Activated gamma-delta T cell treated with anti-CD3 and anti-CD28 coated beads, Interleukin-2, amount 50 U/mL, for 16 hours (primary cell): ENCODE measurements around the gene C5orf15.
A peak's percentile ranks its signal among the peaks of the same experiment; 100 is the strongest.
"Not testable (repeated sequence)": the region's sequence is repeated elsewhere in the genome, so short reads cannot be mapped to it uniquely, and the experiment has no call there.

Source experiments
- DNase-seq: peaks from one replicate; pipeline ENCODE4 v3.0.0-alpha.2; 2020; ENCODE audit warnings: low read depth

Gene C5orf15

DNA sequence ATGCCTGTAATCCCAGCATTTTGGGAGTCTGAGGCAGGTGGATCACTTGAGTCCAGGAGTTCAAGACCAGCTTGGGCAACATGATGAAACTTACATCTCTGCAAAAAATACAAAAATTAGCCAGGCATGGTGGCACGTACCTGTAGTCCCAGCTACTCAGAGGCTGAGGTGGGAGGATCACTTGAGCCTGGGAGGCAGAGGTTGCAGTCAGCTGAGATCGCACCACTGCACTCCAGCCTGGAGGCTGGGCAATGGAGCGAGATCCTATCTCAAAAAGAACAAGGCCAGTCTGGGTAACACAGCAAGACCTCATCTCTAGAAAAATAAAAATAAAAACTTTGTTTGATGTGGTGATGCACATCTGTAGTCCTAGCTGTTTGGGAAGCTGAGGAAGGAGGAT is 30.8 kb downstream of the C5orf15 start:
- DNase-seq, result not testable (repeated sequence)

DNA sequence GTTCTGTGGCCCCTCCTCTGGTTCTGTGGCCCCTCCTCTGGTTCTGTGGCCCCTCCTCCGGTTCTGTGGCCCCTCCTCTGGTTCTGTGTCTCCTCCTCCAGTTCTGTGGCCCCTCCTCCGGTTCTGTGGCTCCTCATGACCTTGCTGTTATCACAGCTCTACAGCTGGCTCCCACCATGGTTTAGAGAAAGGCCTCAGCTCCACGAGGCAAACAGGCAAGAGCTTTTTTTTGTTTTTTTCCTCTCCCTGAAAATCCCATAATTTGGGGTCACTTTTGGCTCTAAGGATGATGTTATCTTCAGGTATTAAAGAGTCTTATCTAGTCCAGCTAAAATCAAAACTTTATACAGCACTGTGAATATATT is 31.8 kb downstream of the C5orf15 start:
- no peak for DNase-seq

DNA sequence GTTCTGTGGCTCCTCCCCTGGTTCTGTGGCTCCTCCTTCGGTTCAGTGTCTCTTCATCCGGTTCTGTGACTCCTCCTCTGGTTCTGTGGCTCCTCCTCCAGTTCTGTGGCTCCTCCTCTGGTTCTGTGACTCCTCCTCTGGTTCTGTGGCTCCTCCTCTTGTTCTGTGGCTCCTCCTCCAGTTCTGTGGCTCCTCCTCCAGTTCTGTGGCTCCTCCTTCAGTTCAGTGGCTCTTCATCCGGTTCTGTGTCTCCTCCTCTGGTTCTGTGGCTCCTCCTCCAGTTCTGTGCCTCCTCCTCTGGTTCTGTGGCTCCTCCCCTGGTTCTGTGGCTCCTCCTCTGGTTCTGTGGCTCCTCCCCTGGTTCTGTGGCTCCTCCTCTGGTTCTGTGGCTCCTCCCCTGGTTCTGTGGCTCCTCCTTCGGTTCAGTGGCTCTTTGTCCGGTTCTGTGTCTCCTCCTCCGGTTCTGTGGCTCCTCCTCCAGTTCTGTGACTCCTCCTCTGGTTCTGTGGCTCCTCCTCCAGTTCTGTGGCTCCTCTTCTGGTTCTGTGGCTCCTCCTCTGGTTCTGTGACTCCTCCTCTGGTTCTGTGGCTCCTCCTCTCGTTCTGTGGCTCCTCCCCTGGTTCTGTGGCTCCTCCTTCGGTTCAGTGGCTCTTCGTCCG is 32.3 kb downstream of the C5orf15 start:
- DNase-seq, result not testable (repeated sequence)

DNA sequence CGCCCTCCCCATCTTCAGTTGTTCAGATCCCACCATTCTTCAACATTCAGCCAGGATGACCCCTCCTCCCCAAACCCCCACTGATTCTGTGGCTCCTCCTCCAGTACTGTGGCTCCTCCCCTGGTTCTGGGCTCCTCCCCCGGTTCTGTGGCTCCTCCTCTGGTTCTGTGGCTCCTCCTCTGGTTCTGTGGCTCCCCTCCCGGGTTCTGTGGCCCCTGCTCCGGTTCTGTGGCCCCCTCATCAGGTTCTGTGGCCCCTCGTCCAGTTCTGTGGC is 32.8 kb downstream of the C5orf15 start:
- DNase-seq, result no peak

DNA sequence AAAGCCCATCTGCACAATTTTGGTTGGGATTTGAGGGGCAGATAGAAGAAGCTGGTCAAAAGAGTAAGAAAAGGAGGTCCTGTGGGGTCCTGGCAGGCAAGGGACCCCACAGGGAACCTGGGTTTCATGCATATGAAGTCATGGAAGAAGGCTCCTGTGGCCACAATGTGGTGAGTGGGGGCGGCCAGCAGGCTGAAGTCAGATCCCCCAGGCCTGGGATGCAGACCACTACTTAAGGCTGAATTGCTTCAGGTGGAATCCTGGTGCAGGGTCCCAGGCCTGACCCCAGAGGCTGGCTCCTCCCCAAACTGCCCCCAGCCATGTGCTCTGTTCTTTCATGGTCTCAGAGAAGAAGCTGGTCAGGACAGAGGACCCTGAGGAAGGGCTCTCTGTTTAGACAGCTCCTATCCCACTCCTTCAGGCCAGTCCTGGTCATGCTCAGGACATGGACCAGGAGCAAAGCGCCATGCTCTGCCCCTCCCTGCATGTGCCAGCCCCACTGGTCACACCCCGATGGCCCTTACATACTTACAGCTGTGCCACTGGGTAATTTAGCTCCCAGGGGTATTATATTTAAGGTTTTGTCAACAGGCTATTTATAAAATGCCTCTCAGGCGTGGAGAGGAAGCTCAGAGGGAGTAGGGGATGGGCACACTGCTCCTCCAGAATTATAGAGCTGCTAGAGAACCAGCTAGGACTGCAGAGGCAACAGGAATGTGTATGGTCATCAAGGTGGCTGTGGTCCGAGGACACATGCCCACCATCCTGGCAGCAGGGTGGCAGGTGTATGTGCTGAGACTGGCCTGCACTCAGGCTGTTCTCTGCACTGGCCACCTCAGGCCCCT is 33.4 kb downstream of the C5orf15 start:
- no peak for DNase-seq

DNA sequence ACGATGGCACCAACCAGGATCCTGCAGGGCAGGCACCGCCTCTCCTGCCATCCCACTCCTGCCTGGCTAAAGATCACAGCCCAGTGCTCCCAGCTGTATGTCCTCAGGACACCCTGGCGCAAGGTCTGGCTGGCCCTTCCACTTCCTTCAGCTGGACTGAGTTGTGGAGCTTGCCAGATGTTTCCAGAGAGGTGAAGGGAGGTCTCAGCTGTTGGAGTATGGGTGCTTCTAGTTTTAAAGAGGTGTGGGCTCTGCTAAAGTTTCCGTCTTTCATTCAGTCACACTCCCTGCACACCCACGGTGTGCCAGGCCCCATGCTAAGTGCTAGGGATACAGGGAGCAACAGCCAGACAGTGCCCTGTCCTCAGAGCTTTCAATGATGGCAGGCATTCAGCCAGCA is 34.1 kb downstream of the C5orf15 start:
- DNase-seq, result no peak

DNA sequence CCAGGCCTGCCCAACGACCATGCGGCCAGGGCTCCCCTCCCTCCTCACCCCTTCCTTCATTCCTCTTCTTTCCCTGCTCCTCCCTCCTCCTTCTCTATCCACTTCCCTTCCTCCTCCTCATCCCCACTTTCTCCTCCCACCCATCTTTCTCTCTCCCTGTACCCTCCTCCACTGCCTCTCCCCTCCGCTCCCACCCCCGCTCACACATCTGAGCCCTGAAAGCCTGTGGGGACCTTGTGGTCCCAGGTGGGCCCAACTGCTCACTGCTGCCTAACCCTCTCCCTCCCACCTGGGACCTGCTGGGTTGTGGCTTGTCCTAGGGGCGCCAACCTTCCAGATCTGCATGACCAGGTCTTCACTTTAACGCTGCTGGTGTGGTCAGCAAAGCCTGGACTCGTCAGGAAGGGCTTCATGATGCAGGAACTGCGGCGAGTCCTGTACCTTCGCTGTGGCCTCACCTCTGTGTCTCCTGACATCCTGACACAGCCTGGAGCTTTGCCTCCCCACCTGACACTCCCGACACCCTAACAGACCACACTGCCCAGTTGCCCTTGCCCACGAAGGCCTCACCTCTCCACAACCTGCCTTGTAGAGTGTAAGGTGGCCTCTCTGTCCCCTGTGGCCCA is 34.6 kb downstream of the C5orf15 start:
- DNase-seq, result no peak

DNA sequence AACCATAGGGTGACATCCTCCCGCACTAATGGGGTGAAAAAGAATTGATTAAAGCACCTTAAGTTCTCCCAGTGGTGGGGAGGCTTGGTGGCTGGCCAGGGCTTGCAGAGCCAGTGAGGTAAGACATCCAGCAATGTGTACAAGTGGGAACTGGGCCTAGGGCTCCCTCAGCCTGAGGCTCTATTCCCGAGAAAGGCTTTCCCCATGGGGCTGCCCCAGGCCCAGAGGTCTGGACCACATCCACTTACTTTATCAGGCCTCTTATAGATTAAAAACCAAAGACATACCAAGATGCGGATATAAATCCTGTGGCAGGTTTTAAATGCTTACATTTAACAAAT is 35.3 kb downstream of the C5orf15 start:
- DNase-seq, result no peak

DNA sequence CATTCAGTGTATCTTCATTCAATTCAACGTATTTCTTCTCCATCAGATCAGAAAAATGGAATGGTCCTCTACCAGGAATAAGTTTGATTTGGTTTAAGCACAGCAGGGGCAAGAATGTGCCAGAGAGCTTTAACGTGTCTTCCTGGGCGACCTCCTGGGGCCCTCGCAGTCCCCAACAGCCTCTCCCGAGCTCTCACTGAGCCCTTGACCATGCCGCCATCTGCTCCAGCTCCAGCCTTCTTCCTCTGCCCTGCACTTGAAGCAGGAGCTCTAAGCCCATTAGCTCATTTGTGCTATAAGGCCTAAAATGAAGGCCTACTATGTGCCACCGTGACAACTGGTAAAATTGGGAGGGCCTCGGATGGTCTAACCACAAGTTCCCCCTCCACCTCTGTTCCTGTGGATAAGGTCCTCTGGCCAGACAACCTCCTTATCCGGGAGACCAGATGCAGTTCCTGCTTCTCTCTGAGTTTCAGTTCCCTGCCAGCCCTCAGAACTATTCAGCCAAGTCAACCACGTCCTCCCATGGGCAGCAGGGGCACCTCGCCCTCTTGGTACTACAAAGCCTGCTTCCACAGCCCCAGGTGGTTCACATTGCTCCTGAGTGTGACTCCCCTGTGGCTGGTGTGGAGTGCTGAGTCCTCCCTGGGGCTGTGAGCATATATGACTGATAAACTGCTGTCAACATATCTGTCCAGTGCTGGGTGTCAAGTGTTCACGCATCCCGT is 35.8 kb downstream of the C5orf15 start:
- no peak for DNase-seq

DNA sequence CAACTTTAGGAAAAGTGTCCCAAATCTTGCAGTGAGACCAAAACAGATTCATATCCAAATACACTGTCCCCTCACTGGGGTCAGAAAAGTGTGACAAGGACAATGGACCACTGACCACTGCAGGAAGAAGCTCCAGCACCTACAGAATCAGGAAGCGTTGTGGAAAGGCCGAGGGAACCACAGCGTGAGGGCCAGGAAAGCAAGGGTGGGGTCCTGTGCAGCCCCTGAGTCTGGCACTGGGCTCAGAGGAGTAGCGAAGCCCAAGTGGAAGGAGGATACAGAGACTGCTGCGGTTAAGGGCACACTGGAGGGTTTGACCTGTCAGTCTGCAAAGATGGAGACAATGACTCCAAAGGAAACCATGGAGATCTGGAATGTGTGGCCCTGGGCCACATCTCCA is 36.9 kb downstream of the C5orf15 start:
- no peak for DNase-seq

DNA sequence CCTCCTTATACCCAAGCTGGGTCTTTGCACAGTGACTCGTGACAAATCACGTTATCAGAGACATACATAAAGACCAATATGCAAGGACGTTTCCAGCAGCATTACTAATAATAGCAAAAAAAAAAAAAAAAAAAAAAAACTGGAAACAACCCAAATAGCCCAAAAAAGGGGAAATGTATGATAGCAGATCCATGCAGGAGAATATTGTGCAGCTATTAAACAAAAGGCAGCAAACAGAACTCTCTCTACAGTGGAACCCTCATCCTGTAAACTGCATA is 37.7 kb downstream of the C5orf15 start:
- no peak for DNase-seq

DNA sequence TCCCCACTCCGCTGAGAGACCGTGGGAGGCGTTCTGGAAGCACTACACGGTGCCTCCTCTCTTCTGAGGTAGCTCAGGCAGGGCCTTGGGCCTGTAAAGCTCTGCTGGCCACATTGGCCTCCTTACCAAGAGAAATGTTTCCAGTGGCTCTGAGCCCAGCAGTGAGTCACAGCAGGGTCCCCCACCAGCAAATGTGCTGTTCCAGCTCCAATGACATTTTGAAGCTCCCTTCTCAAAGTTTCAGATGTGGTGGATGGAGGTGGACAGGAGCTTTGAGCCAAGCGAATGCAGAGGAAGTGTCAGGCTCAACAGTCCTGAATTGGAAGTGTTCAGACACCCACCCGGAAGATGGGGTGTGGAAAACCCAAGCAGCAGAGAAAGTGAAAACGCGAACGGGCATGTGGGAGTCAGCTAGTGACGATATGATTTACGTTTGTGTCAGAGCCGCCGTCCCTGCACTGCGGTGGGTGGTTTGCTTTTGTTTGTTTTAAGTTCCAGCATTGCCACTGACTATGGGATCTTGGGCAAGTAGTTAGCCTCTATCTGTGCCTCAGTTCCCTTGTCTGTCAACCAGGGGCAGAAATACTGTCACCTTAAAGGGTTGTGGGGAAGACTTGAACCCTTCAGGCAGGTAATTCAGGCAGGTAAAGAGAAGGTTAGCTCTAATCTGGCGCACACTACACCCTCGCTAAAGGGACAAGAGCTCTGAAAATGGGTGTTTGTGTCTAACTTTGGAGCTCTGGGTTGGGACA is 38.2 kb downstream of the C5orf15 start:
- peak; percentile 44 for DNase-seq

DNA sequence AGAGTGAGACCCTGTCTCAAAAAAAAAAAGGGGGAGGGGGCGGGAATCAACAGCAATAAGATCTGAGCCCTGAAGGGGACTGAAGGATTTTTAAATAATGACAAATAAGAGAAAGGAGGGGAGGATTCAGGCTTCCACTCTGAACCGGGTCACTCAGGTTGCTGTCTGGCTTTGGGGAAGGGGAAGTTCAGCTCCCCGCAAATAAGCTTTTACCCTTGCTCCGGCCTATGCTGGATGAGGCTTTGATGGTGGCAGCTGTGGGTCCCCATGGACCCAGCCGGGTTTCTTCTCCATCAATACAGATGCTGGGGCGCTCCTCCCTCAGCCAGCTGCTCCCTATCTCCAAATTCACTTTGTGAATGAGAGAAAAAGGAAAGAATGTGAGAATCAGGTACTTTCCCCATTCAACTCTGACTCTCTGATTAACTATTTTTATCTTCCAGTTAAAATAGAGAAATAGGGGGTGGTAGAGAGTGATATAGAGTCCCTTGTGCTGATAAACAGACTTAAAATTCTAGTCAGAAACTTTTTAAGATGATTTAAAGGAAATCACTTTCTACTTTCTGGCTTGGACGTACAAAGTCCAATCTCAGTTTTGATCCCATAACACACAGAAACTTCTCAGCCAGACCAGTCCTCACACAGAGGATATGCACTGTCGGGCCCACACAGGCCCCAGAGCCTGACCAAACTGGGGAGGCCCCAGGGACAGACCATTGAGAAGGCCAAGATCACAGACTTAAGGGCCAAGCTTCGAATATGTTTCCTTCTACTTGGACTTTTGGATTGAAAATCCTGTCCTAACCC is 39.6 kb downstream of the C5orf15 start:
- no peak for DNase-seq

DNA sequence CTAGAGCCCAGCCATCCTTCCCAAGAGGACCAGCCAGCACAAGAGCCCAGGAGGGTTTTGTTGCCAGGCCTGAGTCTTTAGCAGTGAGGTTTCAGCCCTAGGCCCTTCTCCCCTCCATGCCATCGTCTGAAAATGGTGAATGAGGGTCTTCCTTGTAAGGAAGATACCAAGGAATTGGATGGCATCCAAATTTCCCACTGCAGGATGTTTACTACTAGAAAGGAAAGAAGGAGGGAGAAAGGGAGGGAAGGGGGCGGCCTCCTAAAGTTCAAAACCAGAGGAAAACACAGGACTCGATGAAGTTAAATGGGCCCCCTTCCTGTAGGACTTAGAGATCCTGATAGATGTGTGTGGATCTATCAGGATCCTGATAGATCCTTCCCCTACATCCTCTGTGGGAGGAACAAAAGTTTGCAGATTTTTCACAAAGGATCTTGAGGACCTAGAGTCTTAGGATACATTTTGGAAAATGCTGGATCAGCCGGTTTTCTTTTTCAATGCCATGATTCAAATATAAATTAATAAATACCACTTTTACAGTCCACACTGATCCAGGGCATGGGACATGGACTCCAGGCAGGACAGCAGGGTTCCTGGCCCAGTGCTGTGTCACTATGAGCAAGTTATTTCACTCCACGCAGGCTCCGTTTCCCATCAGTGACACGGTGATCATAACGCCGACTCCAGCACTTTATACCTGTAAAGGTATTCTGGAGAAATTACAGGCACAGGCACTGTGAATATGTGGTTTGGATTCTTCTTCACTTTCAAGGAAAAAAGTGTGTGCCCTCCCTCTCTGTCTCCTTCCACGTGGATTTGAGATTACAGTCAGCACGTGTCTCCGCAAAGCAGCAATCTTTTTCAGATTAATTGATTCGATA is 40.9 kb downstream of the C5orf15 start:
- no peak for DNase-seq

DNA sequence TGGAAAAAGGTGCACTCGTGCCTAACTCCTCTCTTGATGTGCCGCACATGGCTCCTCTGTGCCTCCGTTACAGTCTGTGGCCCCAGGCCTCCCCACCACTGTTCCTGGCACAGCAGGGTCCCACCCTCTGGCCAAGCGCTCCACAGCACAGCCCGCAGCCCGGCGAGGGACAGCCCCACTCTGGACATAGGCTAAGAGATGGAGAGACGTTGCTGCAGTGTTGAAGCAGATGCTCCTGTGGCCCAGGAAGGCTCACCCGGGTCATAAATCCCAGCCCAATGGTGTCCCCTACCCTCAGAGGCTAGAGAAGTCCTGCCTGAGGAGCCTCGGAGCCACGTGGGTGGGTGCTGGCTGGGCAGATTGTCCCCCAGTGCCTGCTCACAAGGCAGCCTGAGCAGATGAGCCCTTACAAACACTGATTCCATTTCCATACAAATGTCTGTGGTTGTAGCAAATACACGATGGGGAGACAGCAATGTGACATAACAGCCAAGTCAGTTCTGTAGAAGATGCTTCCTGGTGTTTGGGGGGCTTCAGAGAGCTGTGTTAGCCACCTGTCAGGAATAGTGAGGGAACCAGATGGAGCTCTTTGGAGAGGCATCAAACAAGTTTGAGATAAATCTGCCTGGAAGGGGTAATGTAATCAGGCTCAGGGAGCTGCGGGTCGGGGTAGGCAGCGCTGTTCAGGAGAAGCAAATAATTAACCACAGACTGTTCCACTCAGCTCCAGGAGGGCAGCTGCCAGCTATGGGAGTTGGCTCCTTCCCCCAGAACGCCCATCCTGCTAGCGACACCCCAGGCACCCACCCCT is 41.7 kb downstream of the C5orf15 start:
- DNase-seq, result no peak

DNA sequence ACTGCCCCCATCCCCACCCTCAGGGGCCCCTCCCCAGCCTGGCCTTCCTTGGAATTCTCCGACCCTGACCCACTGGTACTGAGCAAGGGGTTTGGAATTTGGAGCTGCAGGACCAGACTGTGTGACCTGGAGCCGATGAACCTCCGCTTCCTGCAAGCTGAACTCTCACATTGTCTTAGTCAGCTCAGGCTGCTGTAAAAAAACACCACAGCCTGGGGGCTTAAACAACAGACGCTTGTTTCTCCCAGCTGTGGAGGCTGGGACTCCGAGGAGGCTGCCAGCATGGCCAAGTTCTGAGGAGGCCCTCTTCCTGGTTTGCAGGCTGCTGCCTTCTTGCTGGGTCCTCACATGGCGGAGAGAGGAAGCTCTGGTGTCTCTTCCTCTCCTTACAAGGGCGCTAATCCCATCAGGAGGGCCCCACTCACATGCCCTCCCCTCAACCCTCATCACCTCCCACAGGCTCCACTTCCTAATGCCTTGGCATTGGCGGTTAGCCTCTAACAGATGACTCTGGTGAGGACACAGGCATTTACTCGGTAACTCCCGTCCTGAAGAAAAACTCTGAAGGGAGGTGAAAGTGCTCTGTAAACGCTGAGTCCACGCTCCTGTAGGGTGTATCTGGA is 42.4 kb downstream of the C5orf15 start:
- DNase-seq, result no peak

DNA sequence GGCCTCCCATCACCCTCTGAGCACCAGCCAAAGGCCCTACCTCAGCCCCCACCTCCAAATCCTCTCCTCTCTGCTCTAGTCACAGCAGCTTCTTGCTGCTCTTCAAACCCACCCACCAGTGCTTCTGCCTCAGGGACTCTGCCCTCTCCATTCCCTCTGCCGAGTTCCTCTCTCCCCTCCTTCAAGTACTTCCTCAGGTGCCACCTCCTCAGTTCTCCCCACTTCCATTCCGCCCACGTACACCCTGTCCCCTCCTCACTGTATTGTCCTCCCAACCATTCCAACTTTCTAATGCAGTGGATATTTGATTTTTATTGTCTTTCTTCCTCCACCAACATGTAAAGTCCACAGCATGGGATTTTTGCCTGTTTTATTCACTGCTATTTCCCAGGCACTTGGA is 43.2 kb downstream of the C5orf15 start:
- DNase-seq, result no peak

DNA sequence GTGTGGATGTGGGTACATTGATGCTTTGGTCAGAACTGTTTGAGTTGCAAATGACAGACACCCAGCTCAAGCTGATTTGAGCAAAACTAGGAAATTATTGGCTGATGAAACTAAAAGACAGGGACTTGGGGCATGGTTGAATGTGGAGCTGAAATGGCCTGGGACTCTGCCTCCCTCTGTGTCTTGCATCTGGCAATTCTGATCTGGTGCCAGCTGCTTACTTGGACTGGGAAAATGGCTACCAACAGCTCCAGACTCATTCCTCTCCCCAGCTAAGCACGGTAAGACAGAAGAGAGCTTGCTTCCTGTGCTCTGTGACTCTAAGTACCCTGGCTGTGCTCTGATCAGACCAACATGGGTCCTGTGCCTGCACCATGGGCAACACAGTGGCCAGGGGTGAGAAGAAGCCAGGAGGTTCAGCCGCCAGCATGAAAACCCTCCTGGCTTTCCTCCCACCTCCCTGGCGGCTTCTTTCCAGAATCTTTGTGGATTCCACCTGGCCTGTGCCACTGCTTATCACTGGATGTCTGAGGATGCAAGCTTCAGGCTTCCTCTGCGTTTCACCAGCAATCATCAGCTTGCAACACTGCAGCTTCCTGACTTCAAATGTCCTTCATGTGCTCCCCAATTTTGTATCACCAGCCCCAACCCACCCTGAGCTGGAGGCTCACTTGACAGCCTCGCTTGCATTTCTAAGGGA is 44.1 kb downstream of the C5orf15 start:
- DNase-seq, result no peak

DNA sequence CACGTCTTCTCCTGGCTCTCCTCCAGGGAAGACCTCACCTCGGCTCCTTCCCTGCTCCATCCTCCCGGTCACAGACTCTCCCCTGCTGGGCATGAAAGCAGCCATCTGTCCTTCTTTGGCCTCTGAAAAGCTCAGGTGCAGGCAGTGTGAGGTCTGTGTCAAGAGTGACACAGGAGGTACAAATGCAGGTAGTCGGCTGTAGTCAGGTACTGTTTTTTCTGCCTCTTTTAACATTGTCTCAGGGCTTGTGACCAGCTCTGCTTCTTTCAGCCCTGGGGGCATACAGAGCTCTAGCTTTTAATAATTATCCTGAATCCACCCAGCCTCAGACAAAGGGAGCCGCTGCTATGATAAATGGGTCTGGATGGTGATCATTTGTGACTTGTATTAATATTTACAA is 46.4 kb downstream of the C5orf15 start:
- DNase-seq, result no peak
